GM12891 (cell line): Measurements from ENCODE around the gene MYLK4.

Experiments
- PAX5 ChIP-seq: IDR thresholded peaks from 2 replicates; pipeline ENCODE4 v1.6.1; 2011; ENCODE audit warnings: low read length, moderate library complexity, mild to moderate bottlenecking; ENCODE audit not compliant: insufficient read depth, severe bottlenecking
- POLR2A ChIP-seq: IDR thresholded peaks from 2 replicates; pipeline ENCODE4 v1.6.1; 2011; ENCODE audit warnings: low read depth, low read length, control low read depth
- POLR2AphosphoS5 ChIP-seq: IDR thresholded peaks from 2 replicates; pipeline ENCODE4 v1.6.1; 2011; ENCODE audit warnings: low read depth, low read length, control low read depth
- SPI1 ChIP-seq: IDR thresholded peaks from 2 replicates; pipeline ENCODE4 v1.6.1; 2011; ENCODE audit warnings: low read depth, low read length, control low read depth
- TAF1 ChIP-seq: IDR thresholded peaks from 2 replicates; pipeline ENCODE4 v1.6.1; 2011; ENCODE audit warnings: low read depth, low read length, control low read depth

DNA sequence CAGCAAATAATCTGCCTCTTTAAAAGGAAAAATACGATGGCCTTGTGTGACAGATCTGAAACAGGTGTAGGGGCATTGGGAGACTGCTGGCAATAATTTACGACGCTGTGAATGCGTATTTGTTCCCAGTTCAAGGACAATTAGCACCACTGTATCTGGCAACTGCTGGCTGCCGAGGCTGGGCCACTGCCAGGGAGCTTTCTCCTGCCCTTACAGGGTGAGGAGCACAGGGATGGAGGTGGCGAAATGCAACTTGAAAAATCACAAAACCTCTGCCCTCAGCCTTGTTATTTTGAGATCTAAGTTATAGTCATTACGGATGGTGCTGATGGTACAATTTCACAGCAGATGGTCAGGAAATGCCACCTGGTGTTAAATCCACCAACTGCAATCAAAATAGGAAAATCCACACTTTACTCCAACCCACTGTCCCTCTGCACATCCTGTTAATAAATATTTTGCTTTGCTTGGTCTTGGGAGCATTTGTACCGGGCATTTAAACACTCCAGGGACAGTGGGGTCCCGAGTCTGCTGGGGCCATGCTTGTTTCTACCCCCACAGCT is 6.4 kb downstream of the MYLK4 start:
- TF ChIP-seq POLR2AphosphoS5 (no peak), PAX5 (no peak), POLR2A (no peak), SPI1 (no peak), TAF1 (no peak)
